A673 (cell line): ENCODE measurements around the gene SPINT1. TPM values are rescaled to one million over a fixed set of nuclear protein-coding genes. Genes with fewer than 3 reads are reported as not detected.

Source experiments
- BruUV-seq: library from RNA; stranded (reverse); fragments of 400-500 nt; replicated peaks from 2 replicates; lab custom pipeline; 2021; lab: Mats Ljungman, UMichigan
- CTCF ChIA-PET: fragments of 300-600 bp; sonication (Branson Sonifier 250); formaldehyde crosslinking; loops from one replicate; lab custom pipeline; 2022; ENCODE audit warnings: antibody characterized with exemption; lab: Charles Lee
- POLR2A ChIA-PET: fragments of 300-600 bp; sonication (Branson Sonifier 250); formaldehyde crosslinking; loops from one replicate; lab custom pipeline; 2022; ENCODE audit warnings: antibody characterized with exemption; ENCODE audit not compliant: low non-redundant PET; lab: Charles Lee
- DNase-seq: peaks from one replicate; pipeline ENCODE4 v3.0.0-alpha.2; 2015; ENCODE audit warnings: low spot score
- H3K27ac ChIP-seq: fragments of 200-600 bp; sonication (generic); 2 replicates; pipeline ENCODE4 v1.5.1; 2016; ENCODE audit warnings: mixed run types, low read depth, mild to moderate bottlenecking, mixed read lengths, antibody characterized with exemption, low read length; ENCODE audit not compliant: poor library complexity, severe bottlenecking
- H3K27me3 ChIP-seq: fragments of 200-600 bp; sonication (generic); replicated peaks from 2 replicates; pipeline ENCODE4 v1.6.1; 2017; ENCODE audit warnings: mixed run types, low read depth, mild to moderate bottlenecking, mixed read lengths, antibody characterized with exemption, low read length; ENCODE audit not compliant: insufficient read depth, poor library complexity
- H3K36me3 ChIP-seq: fragments of 200-600 bp; sonication (generic); 2 replicates; pipeline ENCODE4 v1.6.1; 2016; ENCODE audit warnings: mixed run types, mild to moderate bottlenecking, mixed read lengths, antibody characterized with exemption, low read length; ENCODE audit not compliant: insufficient read depth, poor library complexity, severe bottlenecking
- H3K4me1 ChIP-seq: fragments of 200-600 bp; sonication (generic); 2 replicates; pipeline ENCODE4 v1.6.1; 2017; ENCODE audit warnings: mixed run types, mild to moderate bottlenecking, mixed read lengths, antibody characterized with exemption, low read length; ENCODE audit not compliant: insufficient read depth, poor library complexity, severe bottlenecking
- H3K4me3 ChIP-seq: fragments of 200-600 bp; sonication (generic); 2 replicates; pipeline ENCODE4 v1.5.1; 2016; ENCODE audit warnings: low read depth, mixed run types, mild to moderate bottlenecking, mixed read lengths, low read length; ENCODE audit not compliant: poor library complexity, severe bottlenecking
- H3K9me3 ChIP-seq: fragments of 200-600 bp; sonication (generic); 2 replicates; pipeline ENCODE4 v1.6.1; 2016; ENCODE audit warnings: mixed run types, low read depth, mild to moderate bottlenecking, mixed read lengths, antibody characterized with exemption, low read length; ENCODE audit not compliant: poor library complexity, severe bottlenecking
- EZH2 ChIP-seq: fragments of 200-600 bp; sonication (generic); IDR thresholded peaks from 2 replicates; pipeline ENCODE4 v1.6.1; 2017; ENCODE audit warnings: borderline replicate concordance, low read depth, mild to moderate bottlenecking, mixed read lengths, antibody characterized with exemption, low read length; ENCODE audit not compliant: poor library complexity, severe bottlenecking
- intact Hi-C: fragments of 100-400 bp; cut with micrococcal nuclease; formaldehyde crosslinking; loops from one replicate; pipeline ENCODE4 v1.10.0; 2022; ENCODE audit not compliant: unreplicated experiment
- total RNA-seq: library from RNA; stranded (reverse); gene quantifications from 2 replicates; pipeline ENCODE4 v1.2.3, GENCODE V29; 2021
- TF ChIP-seq, protein P1 (sequence below): fragments of 300-800, 200-600 bp; sonication (generic); conservative IDR thresholded peaks from 2 replicates; pipeline ENCODE4 v1.5.1; 2017; ENCODE audit warnings: low read depth, mild to moderate bottlenecking, antibody characterized with exemption, low read length, moderate library complexity, mixed read lengths

SPINT1 gene
- total RNA-seq, 1 experiment from 2014 or later = 1.9 TPM

DNA sequence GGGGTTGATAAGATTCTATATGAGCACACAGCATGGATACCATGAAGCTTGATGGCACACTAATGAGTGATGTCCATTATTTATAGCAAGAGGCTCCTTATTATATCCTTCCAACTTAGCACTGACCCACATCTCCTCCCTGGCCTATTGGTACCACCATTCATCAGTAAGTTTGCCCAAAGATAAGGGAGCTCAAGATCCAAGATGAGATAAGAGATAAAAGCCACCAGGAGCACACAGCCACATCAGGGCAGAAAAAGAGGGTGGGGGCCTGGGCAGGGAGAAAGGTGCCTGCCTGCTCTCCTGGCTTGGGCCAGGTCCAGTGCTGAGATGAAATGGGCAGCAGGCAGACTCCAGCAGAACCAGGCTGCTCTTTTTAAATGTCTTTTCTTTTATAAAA, 10.9 kb upstream of the SPINT1 start:
- Histone ChIP-seq H3K4me3 (no peak overlapping the region), H3K9me3 (no peaks in the 10 kb centered on the region), H3K36me3 (no peaks in the 10 kb centered on the region), H3K27me3 (no peaks in the 10 kb centered on the region), H3K27ac (no peak overlapping the region), H3K4me1 (no peaks in the 10 kb centered on the region)
- no TSS peak for BruUV-seq
- POLR2A ChIA-PET = no interaction called here
- TF ChIP-seq, protein P1, sequence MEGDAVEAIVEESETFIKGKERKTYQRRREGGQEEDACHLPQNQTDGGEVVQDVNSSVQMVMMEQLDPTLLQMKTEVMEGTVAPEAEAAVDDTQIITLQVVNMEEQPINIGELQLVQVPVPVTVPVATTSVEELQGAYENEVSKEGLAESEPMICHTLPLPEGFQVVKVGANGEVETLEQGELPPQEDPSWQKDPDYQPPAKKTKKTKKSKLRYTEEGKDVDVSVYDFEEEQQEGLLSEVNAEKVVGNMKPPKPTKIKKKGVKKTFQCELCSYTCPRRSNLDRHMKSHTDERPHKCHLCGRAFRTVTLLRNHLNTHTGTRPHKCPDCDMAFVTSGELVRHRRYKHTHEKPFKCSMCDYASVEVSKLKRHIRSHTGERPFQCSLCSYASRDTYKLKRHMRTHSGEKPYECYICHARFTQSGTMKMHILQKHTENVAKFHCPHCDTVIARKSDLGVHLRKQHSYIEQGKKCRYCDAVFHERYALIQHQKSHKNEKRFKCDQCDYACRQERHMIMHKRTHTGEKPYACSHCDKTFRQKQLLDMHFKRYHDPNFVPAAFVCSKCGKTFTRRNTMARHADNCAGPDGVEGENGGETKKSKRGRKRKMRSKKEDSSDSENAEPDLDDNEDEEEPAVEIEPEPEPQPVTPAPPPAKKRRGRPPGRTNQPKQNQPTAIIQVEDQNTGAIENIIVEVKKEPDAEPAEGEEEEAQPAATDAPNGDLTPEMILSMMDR = no peak
- TF ChIP-seq EZH2 = no peak
- no peak for DNase-seq
- CTCF ChIA-PET = no interaction called here
- intact Hi-C loops = no loop called here

DNA sequence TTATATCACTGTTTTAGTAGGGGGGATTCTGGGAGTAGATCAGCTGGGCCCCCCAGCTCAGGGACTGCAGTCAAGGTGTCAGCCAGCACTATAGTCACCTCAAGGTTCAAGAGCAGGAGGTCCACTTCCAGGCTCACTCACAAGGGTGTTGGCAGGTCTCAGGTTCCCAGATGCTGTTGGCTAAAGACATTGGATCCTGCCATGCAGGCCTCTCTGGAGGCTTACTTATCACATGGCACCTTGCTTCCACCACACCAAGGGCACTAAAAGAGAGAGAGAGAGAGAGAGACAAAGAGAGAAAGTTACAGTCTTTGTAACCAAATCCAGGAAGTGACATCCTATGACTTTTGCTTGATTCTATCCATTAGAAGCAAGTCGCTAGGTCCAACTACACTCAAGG, 7.8 kb upstream of the SPINT1 start:
- no peaks in the 10 kb centered on the region for H3K4me1 ChIP-seq
- DNase-seq = no peak
- CTCF ChIA-PET = no interaction called here
- POLR2A ChIA-PET = no interaction called here
- H3K9me3 ChIP-seq = no peaks in the 10 kb centered on the region
- H3K36me3 ChIP-seq = no peaks in the 10 kb centered on the region
- no peak for TF ChIP-seq EZH2
- TF ChIP-seq, protein P1 = no peak
- no peak overlapping the region for H3K4me3 ChIP-seq
- no peak overlapping the region for H3K27ac ChIP-seq
- no peaks in the 10 kb centered on the region for H3K27me3 ChIP-seq
- intact Hi-C loops = no loop called here
- BruUV-seq = no TSS peak

DNA sequence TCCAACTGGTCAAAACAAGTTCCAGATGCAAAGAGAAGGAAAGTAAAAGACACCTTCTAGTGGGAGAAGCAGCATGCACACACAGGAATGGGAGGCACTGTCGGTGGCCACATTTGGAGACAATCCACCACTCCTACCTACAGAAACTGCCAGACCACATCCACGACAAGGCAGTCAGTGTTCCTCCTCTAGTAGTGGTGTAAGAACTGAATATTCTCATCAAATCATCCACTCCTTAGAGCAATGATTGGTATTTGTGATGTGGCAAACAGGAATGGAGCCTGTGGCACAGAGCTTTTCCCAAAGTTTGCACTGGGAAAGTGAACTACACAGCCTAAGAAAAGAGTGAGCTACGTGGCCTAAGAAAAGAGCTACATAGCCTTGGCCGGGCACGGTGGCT, 5.1 kb upstream of the SPINT1 start:
- no peak overlapping the region for H3K27ac ChIP-seq
- H3K9me3 ChIP-seq = no peaks in the 10 kb centered on the region
- ChIA-PET CTCF (no interaction called here), POLR2A (no interaction called here)
- peaks cover 9% of the 10 kb centered on the region for H3K27me3 ChIP-seq
- TF ChIP-seq, protein P1 = no peak
- no peak for TF ChIP-seq EZH2
- no peak for DNase-seq
- intact Hi-C loops = no loop called here
- H3K4me1 ChIP-seq = no peaks in the 10 kb centered on the region
- H3K4me3 ChIP-seq = no peak overlapping the region
- BruUV-seq = no TSS peak
- no peaks in the 10 kb centered on the region for H3K36me3 ChIP-seq
